ENCODE measurements around the gene CEP85. TPM values are rescaled to one million over a fixed set of nuclear protein-coding genes. Genes with fewer than 3 reads are reported as not detected.
"Not testable (repeated sequence)": the region's sequence is repeated elsewhere in the genome, so short reads cannot be mapped to it uniquely, and the experiment has no call there.

CEP85 gene
- total RNA-seq, 1 donor from 2014 or later = 10.3 TPM

DNA sequence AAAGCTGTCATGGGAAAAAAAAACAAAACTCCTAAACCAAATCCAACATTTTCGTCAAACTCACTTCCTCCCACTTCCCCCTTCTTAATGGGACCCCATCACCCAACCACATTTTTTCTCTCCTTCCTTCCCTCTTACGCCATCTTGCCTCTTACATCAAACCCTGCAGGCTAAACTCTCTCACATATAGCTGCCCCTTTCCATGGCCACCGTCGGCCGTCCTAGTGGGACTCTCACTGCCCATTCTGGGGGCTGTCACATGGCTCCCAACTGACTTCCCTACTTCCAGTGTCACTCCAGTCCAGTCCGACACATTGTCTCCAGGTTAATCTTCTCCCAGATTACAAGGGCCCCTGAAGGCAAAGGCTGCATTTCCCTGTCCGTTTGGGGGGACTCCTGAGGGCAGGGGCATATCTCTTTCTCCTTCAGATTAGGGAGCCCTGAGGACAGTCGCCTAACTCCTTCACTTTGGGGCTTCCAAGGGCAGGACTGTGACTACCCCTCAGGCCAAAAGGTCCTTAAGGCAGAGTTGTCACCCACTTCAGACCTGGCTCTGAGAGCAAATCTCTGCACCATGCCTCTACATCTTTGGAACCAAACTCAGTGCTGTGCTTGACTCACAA lies 71.8 kb downstream of the CEP85 start:
- no peaks in the 10 kb centered on the region for H3K9me3 ChIP-seq
- ATAC-seq (peak; percentile 7), DNase-seq (no peak)
- no peaks in the 10 kb centered on the region for H3K36me3 ChIP-seq
- intact Hi-C loops (cut with DNase I) = no loop called here
- TF ChIP-seq, protein P1, sequence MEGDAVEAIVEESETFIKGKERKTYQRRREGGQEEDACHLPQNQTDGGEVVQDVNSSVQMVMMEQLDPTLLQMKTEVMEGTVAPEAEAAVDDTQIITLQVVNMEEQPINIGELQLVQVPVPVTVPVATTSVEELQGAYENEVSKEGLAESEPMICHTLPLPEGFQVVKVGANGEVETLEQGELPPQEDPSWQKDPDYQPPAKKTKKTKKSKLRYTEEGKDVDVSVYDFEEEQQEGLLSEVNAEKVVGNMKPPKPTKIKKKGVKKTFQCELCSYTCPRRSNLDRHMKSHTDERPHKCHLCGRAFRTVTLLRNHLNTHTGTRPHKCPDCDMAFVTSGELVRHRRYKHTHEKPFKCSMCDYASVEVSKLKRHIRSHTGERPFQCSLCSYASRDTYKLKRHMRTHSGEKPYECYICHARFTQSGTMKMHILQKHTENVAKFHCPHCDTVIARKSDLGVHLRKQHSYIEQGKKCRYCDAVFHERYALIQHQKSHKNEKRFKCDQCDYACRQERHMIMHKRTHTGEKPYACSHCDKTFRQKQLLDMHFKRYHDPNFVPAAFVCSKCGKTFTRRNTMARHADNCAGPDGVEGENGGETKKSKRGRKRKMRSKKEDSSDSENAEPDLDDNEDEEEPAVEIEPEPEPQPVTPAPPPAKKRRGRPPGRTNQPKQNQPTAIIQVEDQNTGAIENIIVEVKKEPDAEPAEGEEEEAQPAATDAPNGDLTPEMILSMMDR (IDR thresholded peaks at IDR 0.05) = no peak
- peaks cover 19% of the 10 kb centered on the region for H3K4me1 ChIP-seq
- H3K4me3 ChIP-seq = peak overlapping the region; percentile 78
- H3K27me3 ChIP-seq = no peaks in the 10 kb centered on the region
- peak overlapping the region; percentile 82 for H3K27ac ChIP-seq

DNA sequence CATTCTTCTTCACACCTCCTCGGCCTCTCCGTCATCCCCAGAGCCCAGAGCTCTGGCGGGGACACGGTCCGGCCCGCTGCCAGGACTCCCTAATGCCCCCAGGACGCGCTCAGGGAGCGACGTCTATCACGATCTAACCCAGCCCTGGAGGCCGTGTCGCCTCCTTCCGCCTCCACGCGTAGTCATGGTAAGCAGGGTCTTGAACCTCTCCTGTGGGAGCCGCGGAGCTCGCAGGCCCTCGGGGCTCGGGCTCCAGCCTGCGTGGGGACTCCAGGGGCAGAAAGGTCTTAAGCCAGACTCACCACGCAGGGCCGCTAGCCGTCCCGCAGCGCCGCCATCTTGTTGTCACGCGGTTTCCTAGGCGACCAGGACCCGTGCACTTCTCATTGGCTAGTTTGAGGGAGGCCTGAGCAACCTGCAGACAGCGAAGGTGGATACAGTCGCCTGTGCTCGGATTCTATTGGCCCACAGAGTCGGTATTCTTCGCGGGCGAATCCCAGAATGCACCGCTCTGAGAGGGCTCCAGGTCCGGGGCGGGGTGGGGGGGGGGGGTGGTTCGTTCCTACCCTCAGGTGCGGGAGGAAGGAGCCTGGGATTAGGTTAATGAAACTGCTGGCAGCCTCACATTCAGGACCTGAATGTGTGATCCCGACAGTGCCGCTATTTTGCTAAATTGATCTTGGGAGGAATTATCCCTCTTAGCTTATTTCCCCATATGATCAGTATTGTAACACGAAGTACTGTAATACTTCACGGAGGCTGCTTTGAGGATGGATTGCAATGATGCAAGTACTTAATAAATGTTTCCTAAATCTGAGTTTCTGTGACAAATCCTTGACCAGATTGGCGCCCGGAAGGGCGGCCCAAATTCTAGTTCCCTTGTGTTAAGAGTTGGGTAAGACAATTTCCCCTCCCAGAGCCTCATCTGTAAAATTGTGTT lies 72.6 kb downstream of the CEP85 start, which contains the start of gene UBXN11:
UBXN11 (minus strand) TSS at position 347 of the 940 bp plus-strand sequence. CDS start 3,753 bp downstream, outside the sequence.
- Histone ChIP-seq H3K9me3 (no peaks in the 10 kb centered on the region), H3K4me3 (peak within 1 kb of the TSS; percentile 78), H3K36me3 (no peaks in the 10 kb centered on the region), H3K4me1 (peaks cover 19% of the 10 kb centered on the region), H3K27ac (peak within 1 kb of the TSS; percentile 82), H3K27me3 (no peaks in the 10 kb centered on the region)
- intact Hi-C loops (cut with DNase I) = no loop called here
- TF ChIP-seq, protein P1 (IDR thresholded peaks at IDR 0.05) = no peak
- ATAC-seq (peak; percentile 97), DNase-seq (peak; percentile 94)

DNA sequence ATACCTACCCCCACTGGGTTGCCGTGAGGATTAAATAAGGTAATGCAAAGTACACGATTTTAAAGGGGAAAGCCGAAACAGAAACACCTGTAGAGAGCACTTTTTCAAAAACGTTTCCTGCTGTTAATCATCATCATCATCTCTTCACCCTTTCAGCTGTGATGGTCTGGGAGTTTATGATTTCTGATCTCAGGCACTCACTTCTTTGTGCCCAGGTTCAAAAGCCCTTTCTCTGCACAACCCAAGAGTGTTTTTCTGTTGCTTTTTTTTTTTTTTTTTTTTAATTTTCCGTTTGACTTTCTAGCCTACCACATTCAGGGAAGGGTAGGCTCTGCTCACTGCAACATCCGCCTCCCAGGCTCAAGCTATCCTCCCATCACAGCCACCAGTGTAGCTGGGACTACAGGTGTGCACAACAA lies 73.4 kb downstream of the CEP85 start:
- H3K4me3 ChIP-seq = peak overlapping the region; percentile 78

DNA sequence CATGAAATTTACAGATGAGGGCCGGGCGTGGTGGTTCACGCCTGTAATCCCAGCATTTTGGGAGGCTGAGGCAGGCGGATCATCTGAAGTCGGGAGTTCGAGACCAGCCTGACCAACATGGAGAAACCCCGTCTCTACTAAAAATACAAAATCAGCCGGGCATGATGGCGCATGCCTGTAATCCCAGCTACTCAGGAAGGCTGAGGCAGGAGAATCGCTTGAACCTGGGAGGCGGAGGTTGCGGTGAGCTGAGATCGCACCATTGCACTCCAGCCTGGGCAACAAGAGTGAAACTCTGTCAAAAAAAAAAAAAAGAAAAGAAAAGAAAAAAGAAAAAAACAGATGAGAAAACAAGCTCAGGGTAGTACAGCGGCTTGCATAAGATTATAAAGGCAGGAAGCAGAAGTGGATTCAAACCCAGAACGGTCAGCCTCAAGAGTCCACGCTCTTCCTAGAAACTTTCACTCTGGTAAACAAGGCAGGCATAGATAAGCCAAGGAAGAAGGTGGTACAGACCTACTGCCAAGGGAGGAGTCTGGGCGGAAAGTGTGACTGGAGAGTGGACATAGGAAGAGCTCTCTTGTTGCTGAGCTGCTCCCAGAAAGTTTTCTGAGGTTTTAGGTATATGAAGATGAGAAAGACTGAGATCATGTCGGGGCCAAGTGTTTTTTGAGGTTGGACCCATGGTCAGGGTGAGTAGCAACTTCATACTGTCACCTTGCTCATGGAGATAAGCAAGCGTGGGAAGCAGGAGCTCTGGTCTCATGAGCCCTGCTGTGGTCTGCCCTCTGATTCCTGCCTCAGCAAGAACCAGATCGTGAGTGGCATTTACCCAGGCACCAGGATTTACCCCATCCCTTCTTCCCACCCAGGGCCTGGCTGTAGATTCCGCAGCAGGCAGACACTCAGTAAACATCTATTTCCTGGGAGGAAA lies 74.2 kb downstream of the CEP85 start:
- Histone ChIP-seq H3K4me1 (peaks cover 19% of the 10 kb centered on the region), H3K27ac (peak overlapping the region; percentile 45)
- DNase-seq; H3K9me3 ChIP-seq; H3K4me3 ChIP-seq; ATAC-seq; H3K36me3 ChIP-seq; intact Hi-C loops (cut with DNase I); H3K27me3 ChIP-seq: not testable (repeated sequence)

More for the DNA sequence above, 73.4 kb downstream of the CEP85 start:
- H3K9me3 ChIP-seq = no peaks in the 10 kb centered on the region
- no peaks in the 10 kb centered on the region for H3K27me3 ChIP-seq
- no peaks in the 10 kb centered on the region for H3K36me3 ChIP-seq
- peaks cover 19% of the 10 kb centered on the region for H3K4me1 ChIP-seq
- no peak for ATAC-seq
- intact Hi-C loops (cut with DNase I) = no loop called here
- TF ChIP-seq, protein P1 (IDR thresholded peaks at IDR 0.05) = no peak
- no peak for DNase-seq
- peak overlapping the region; percentile 42 for H3K27ac ChIP-seq

DNA sequence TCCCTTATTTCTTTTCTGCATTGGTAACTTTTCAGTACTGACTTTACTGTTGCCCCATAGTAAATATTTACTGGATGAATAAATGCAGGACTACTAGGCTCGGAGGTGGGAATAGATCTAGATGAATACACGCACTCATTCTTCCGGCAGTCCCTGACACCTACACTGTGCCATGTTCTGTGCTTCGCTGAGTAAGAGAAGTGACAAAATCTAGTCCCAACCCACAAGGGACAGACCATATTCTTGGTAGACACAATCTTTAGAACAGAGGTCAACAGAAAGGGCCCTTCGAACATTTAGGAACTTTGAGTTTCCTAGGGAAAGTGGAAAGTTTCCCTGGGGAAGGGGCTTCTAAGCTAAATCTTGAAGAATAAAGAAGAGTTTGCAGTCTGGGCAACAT lies 80.5 kb downstream of the CEP85 start:
- Histone ChIP-seq H3K4me1 (peaks cover 8% of the 10 kb centered on the region), H3K36me3 (no peaks in the 10 kb centered on the region), H3K9me3 (no peaks in the 10 kb centered on the region), H3K27me3 (no peaks in the 10 kb centered on the region), H3K4me3 (no peak overlapping the region), H3K27ac (no peak overlapping the region)
- DNase-seq (no peak), ATAC-seq (peak; percentile 40)
- TF ChIP-seq, protein P1 (IDR thresholded peaks at IDR 0.05) = no peak
- intact Hi-C loops (cut with DNase I) = no loop called here

Data from upper lobe of right lung (tissue), 1 donor.